Inferior parietal cortex (tissue), 1 donor: ENCODE results near the gene TACC2.
"Not testable (repeated sequence)": the region's sequence is repeated elsewhere in the genome, so short reads cannot be mapped to it uniquely, and the experiment has no call there.

Source experiments
- DNase-seq: peaks from one replicate; pipeline ENCODE4 v3.0.0-alpha.2; 2016; ENCODE audit errors: extremely low spot score

TACC2 gene

GRCh38 chr10:122023257-122023656 lies 34.3 kb downstream of the TACC2 start:
- DNase-seq = not testable (repeated sequence)

GRCh38 chr10:122029499-122030199 lies 40.7 kb downstream of the TACC2 start:
- DNase-seq = no peak

- no peak for DNase-seq
Measured at GRCh38 chr10:122030200-122030552, 41.2 kb downstream of the TACC2 start.

DNA sequence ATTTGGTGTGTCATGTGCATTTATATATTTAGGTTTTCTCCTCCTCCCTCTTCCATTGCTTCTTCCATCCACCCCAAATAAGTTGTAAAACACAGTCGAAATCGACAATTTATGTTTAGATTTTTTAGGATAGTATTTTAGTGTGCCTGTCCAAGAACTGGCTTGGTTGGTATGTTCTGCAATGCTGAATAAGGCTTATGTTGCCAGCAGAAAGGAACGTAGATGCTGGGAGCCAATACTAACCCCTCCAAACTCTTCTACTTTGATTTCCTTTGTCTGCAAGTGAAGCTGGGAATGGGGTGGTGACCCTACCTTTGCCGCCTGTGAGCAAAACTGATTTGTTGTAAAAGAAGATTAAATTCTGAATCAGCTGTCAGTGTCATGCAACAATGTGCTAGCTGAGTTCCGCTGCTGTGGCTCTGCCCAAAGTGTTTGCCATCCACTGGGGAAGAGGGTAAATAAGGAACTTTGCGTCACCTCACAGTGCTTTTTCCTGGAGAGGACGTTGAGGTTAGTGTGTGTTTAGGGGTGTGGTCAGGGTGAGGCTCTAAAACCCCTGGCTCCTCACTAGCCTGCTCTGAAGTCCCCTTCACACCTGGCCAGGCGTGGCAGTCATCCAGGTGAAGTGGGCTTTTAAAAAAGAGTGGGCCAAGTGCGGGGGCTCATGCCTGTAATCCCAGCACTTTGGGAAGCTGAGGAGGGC lies 44.4 kb downstream of the TACC2 start:
- no peak for DNase-seq

GRCh38 chr10:122034149-122034756 lies 45.3 kb downstream of the TACC2 start:
- no peak for DNase-seq

DNA sequence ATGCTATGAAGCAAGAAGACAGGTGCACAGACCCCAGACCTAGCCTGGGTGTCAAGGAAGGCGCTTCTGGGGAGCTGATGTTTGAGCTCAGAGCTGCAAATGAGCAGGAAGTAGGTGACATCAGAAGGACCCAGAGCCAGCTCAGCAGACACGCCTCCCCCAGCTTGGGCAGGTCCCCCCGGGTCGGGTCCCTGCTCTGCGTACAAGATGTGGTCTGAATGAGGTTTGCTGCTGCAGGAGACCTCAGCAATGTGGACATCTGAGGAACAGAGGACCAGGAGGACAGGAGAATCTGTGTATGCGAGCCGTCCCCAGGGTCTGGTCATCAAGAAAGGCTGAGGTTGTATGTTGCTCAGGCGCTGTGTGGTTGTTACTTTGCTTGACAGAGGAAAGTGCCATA lies 51.8 kb downstream of the TACC2 start:
- DNase-seq = no peak

DNA sequence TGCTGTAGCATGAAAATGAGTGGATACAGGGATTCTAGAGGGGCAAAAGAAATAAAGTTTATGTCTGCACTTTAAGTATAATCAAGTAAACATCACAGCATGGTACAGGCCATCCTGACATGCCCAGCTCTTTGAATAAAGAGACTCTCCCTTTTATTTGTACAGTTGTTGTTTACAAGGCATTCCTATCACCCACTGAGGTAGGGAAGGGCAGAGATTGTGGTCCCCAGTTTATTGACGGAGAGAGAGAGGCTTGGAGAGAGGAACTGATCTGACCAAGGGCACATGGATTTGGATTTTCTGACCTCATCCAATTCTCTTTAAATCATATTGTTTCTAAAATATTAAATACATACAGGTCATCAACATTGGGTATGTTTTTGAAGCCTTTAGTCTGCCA lies 53.9 kb downstream of the TACC2 start:
- DNase-seq = no peak

DNA sequence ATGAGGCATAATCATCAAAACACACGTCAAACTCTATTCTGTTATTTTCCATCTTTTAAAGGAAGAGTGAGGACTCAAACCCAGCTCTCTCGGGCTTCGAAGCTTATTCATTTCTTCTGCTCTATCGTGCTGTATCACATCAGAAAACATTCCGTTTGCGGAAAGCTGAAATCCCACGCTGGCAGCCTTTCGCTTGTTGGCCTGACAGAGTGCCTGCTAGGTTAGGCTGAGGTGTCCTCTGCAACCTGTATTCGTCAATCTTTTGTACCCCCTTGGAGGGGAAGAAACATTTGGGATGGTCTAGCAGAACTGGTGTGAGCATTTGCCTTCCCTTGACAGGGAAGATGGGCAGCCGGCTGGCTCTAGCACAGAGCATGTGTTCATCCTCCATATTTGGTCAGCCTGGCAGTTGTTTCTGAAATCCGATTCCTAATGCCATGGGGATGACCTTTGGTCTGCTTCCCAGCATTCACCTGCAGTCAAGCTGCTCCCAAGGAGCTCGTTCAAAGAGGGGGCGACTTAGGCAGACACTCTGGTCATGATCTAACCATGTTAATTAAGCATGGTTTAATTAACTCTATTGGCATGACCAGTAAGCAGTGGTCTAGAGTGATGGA lies 55.2 kb downstream of the TACC2 start:
- DNase-seq = no peak

GRCh38 chr10:122044713-122045112 lies 55.8 kb downstream of the TACC2 start:
- DNase-seq = no peak

DNA sequence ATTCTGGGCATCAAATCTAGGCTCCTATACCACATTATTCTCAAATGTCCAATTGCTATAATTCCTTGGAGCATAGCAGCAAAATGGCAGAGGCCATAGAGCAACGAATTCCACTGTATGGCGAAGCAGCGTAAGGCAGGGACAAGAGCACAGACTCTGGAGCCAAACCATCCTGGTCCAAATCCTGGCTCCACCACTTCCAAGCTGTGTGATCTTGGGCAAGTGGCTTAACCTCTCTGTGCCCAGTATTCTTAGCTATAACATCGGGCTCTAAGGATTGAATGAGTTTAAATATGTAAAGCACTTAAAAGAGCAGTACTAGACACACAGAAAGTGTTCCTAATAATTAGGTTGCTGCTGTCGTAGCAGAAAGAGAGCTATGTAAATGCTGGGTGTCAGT lies 56.2 kb downstream of the TACC2 start:
- DNase-seq = no peak

DNA sequence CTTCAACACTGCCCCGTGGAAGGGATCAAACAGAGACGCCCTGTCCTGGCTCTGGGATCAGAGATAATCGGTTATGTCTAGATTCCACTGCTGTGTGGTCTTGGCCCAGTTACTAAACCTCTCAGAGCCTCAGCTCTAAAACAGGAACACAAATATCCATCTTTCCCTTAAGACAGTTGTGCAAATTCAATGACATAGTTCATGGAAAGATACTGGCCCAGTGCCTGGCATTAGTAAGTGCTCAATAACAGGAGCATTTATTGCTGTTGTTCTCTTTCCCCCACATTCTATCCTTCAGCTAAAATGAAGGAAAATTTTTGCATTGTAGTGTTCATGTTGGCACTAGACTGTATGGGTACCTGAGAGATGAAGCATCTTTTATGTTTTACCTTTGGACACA lies 58.6 kb downstream of the TACC2 start:
- no peak for DNase-seq

DNA sequence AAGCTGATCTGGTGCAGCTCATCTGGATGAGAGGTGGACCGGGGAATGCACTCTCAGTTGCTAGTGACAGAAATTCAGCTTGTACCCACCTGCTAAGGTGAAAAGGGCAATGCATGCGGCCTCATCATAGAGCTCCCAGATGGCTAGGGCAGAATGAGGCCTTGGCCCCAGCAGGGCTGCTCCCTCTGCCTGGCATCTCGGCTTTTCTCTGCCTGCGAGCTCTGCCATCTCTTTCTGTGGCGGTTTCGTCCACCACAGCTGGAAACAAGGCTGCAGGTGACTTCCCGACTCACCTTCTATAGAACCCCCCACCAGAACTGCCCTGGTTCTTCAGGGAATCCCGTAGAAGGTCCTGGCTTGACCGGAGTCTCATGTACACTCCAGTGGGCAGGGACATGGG lies 60.1 kb downstream of the TACC2 start:
- DNase-seq = no peak

DNA sequence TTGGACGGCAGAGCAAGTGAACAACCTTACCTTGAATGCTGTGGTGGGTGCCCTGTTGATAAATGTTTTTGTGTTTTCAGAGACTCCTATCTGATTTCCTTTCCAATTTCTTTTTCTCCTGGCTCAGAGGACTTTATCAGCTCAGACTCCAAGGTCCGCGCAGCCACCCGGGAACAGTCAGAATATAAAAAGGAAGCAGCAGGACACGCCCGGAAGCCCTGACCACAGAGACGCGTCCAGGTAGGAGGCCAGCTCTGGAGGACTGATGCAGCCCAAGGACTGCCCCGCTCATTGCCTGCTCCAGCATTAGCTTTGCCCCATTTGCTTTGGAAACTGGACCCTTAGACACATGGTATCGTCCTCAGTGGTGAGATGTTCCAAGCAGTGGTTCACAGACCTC lies 61.3 kb downstream of the TACC2 start:
- DNase-seq = no peak

GRCh38 chr10:122050811-122051210 lies 61.8 kb downstream of the TACC2 start:
- no peak for DNase-seq

DNA sequence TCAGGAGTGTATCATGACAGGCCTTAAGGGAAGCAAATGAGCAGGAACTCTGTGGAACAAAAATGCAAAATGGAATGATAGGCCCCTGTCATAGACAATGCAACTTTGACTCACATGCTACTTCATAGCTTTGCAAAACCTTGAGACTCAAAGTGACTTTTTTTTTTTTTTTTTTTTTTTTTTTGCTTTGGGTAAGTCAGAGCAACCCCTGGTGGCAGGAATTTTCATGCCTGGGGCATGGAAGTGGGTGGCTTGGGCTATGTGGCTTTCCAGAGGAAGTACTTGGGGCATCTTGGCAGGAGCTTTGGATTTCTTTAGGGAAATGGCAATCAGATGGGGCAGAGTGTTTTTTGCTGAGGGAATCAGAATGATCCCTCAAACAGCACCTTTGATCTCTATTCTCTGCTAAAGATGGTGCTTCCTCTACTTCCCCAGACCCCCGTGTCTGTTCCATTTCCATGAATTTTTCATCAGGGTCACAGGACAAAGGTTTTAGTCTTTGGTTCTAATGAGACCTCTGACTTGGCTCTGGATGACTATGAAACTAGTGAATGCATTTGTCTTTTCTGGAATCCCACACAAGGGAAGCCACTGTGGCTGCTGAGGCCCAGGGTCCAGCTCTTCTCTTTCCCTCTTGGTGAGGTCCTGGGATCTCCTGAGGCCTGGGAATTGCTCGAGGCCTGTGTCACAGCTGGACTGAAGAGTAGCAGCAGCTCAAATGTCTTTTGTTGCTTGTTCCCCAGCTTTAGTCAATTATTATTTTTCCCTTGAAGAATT lies 62.8 kb downstream of the TACC2 start:
- DNase-seq = no peak

DNA sequence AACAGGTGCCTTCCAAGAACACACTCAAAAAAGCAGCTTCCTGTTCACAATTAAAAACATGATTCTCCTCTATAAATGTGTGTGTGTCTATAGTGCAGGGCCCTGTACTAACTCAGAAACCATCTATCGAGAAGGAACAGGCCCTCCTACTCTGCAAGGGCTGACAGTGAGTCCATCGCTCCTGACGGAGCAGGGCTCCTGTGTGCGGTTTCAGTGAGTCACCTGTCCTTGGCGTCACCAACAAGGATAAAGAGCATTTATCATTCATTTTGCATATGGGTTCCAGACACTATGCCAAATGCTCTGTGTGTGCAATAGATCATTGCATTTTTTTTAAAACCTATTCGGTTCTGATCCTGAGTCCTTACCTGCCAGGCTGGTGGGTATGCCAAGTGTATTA lies 63.7 kb downstream of the TACC2 start:
- no peak for DNase-seq

GRCh38 chr10:122053314-122053713 lies 64.4 kb downstream of the TACC2 start:
- no peak for DNase-seq

GRCh38 chr10:122054048-122055025 lies 65.4 kb downstream of the TACC2 start:
- DNase-seq = no peak

GRCh38 chr10:122055252-122055651 lies 66.3 kb downstream of the TACC2 start:
- DNase-seq = no peak

GRCh38 chr10:122056431-122057094 lies 67.6 kb downstream of the TACC2 start:
- no peak for DNase-seq
